ENCODE data around the gene FADS2.

DNA sequence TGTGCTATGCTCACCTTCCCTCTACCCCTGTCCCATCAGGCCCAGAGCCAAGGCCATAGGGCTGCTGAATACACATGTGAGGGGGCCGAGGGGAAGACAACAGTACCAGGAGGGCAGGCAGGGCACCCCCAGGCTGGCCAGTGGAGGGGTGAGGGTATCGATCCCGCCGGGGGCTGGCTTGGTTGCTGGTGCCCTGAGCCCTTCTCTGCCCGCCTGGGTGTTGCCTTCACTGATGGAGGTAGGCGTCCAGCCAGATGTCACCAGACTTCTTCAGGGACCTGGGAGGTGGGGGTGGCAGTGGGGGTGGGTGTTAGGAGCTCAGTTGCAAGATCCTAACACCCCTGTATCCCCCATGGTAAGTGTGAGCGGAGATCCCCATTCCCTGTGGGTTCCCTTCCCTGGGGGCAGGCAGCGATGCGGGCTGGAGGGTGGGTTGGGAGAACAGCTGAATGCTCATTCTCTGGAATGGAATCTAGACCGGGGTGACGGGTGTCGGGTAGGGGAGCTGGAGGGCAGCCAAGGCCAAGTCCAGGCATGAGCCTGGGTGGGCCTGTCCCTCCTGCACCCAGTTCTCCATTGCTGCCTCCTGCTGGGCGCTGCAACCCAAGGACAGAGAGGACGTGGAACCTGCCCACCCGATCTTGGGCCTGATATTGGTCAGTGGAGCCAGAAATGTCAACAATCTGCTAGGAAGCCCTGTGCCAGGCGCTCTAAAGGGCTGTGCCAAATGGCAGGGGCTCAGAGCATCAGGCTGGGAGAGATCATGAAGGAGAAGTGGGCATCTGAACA, 45.7 kb downstream of the FADS2 start:
- TF ChIP-seq POLR2A (IDR thresholded peaks at IDR 0.05), result no peak
- no peak for TF ChIP-seq POLR2AphosphoS5 (IDR thresholded peaks at IDR 0.05)
- TF ChIP-seq EP300 (IDR thresholded peaks at IDR 0.05), result no peak
